GM12878 (cell line): Measurements from ENCODE around the gene LSM12. TPM values are rescaled to one million over a fixed set of nuclear protein-coding genes. Genes with fewer than 3 reads are reported as not detected.
A peak's percentile ranks its signal among the peaks of the same experiment; 100 is the strongest.

Experiments
- CEBPB ChIP-seq, 2 experiments: fragments of 150-350 bp in 1 of 2; IDR thresholded peaks; 2 replicates each; pipeline ENCODE4 v1.6.1; 2012 to 2014; ENCODE audit warnings: low read depth in 2 of 2, low read length in 2 of 2, borderline replicate concordance in 1 of 2, inconsistent platforms in 1 of 2
- CHD2 ChIP-seq: IDR thresholded peaks from 2 replicates; pipeline ENCODE4 v1.6.1; 2011; ENCODE audit warnings: low read depth, low read length, improper control_type of control experiment, borderline replicate concordance
- GATAD2B ChIP-seq: fragments of 450-650 bp; conservative IDR thresholded peaks from 2 replicates; pipeline ENCODE4 v1.6.1; 2017; ENCODE audit warnings: low read depth, mild to moderate bottlenecking, moderate library complexity
- HCFC1 ChIP-seq: fragments of 150-350 bp; IDR thresholded peaks from 2 replicates; pipeline ENCODE4 v1.6.1; 2014; ENCODE audit warnings: low read length
- LARP7 ChIP-seq: fragments of 450-650 bp; IDR thresholded peaks from 2 replicates; pipeline ENCODE4 v1.6.1; 2017; ENCODE audit warnings: mild to moderate bottlenecking
- MEF2A ChIP-seq: IDR thresholded peaks from 2 replicates; pipeline ENCODE4 v1.6.1; 2011; ENCODE audit warnings: low read depth, mild to moderate bottlenecking, low read length, moderate library complexity; ENCODE audit not compliant: insufficient read depth
- MXI1 ChIP-seq: fragments of 150-350 bp; IDR thresholded peaks from 2 replicates; pipeline ENCODE4 v1.6.1; 2011; ENCODE audit warnings: low read depth, mild to moderate bottlenecking, inconsistent platforms, low read length, improper control_type of control experiment
- NFYB ChIP-seq: IDR thresholded peaks from 2 replicates; pipeline ENCODE4 v1.6.1; 2011; ENCODE audit warnings: low read depth, mild to moderate bottlenecking, low read length, improper control_type of control experiment, moderate library complexity; ENCODE audit not compliant: insufficient read depth
- NR2F1 ChIP-seq: fragments of 450-650 bp; conservative IDR thresholded peaks from 2 replicates; pipeline ENCODE4 v1.6.1; 2017; ENCODE audit warnings: mild to moderate bottlenecking
- PAX8 ChIP-seq: fragments of 450-650 bp; IDR thresholded peaks from 2 replicates; pipeline ENCODE4 v1.6.1; 2017; ENCODE audit warnings: mild to moderate bottlenecking, moderate library complexity
- SMARCA5 ChIP-seq: fragments of 450-650 bp; IDR thresholded peaks from 2 replicates; pipeline ENCODE4 v1.6.1; 2017; ENCODE audit warnings: mild to moderate bottlenecking
- SMC3 ChIP-seq: IDR thresholded peaks from 2 replicates; pipeline ENCODE4 v1.6.1; 2011; ENCODE audit warnings: low read length, improper control_type of control experiment, borderline replicate concordance
- SP1 ChIP-seq: IDR thresholded peaks from one replicate; pipeline ENCODE4 v1.6.1; 2011; ENCODE audit warnings: low read depth, low read length
- SPI1 ChIP-seq: IDR thresholded peaks from 2 replicates; pipeline ENCODE4 v1.6.1; 2011; ENCODE audit warnings: low read depth, mild to moderate bottlenecking, low read length, moderate library complexity, borderline replicate concordance; ENCODE audit not compliant: insufficient read depth
- TARDBP ChIP-seq: IDR thresholded peaks from 2 replicates; pipeline ENCODE4 v1.6.1; 2016; ENCODE audit warnings: borderline replicate concordance
- TCF12 ChIP-seq: IDR thresholded peaks from 2 replicates; pipeline ENCODE4 v1.6.1; 2011; ENCODE audit warnings: low read depth, mild to moderate bottlenecking, low read length
- ZNF217 ChIP-seq: fragments of 450-650 bp; IDR thresholded peaks from 2 replicates; pipeline ENCODE4 v1.6.1; 2017; ENCODE audit warnings: antibody characterized with exemption, mild to moderate bottlenecking
- ZNF274 ChIP-seq: IDR thresholded peaks from one replicate; pipeline ENCODE4 v1.8.0; 2011; ENCODE audit not compliant: insufficient read length, insufficient read depth
- polyA plus RNA-seq, 11 experiments: library from polyadenylated mRNA; depleted of rRNA in 4 of 11; unstranded in 6 of 11; stranded (reverse) in 5 of 11; fragments of >200 nt; fragmentation: Nextera tagmentation in 4 of 11; fragmentation: Illumina TruSeq in 1 of 11; extraction: Ambion mirVana in 4 of 11; extraction: Trizol in 1 of 11; gene quantifications; 1 replicate in 1 of 11; 2 replicates in 10 of 11; pipeline versions ENCODE4 v1.2.1 to v1.2.3, GENCODE V29; 2011 to 2016; ENCODE audit warnings: inconsistent platforms in 2 of 11, missing spikeins in 2 of 11, low read depth in 1 of 11
- total RNA-seq, 4 experiments: library from RNA; depleted of rRNA in 3 of 4; stranded (reverse); fragments of >200 nt in 3 of 4; fragmentation: Illumina TruSeq in 1 of 4; extraction: Trizol in 1 of 4; gene quantifications; 2 replicates each; pipeline versions ENCODE4 v1.2.1 to v1.2.3, GENCODE V29; 2013 to 2021
- TF ChIP-seq, protein P1 (sequence below): fragments of 150-350 bp; IDR thresholded peaks from 2 replicates; pipeline ENCODE4 v1.6.1; 2016; ENCODE audit warnings: low read depth, low read length
- TF ChIP-seq, protein P2 (sequence below): fragments of 450-650 bp; IDR thresholded peaks from 2 replicates; pipeline ENCODE4 v1.6.1; 2017; ENCODE audit warnings: mild to moderate bottlenecking, low read depth, inconsistent platforms; ENCODE audit not compliant: poor library complexity, severe bottlenecking
- TF ChIP-seq, protein P3 (sequence below): fragments of 450-650 bp; IDR thresholded peaks from 2 replicates; pipeline ENCODE4 v1.6.1; 2017; ENCODE audit warnings: antibody characterized with exemption, mild to moderate bottlenecking, moderate library complexity

Gene LSM12
- total and polyA plus RNA-seq, 10 of the 15 experiments (the other 5 are each of a cell fraction or from before 2014, with no cell fraction given), result 51.1 to 206 (median 70.8) TPM

DNA sequence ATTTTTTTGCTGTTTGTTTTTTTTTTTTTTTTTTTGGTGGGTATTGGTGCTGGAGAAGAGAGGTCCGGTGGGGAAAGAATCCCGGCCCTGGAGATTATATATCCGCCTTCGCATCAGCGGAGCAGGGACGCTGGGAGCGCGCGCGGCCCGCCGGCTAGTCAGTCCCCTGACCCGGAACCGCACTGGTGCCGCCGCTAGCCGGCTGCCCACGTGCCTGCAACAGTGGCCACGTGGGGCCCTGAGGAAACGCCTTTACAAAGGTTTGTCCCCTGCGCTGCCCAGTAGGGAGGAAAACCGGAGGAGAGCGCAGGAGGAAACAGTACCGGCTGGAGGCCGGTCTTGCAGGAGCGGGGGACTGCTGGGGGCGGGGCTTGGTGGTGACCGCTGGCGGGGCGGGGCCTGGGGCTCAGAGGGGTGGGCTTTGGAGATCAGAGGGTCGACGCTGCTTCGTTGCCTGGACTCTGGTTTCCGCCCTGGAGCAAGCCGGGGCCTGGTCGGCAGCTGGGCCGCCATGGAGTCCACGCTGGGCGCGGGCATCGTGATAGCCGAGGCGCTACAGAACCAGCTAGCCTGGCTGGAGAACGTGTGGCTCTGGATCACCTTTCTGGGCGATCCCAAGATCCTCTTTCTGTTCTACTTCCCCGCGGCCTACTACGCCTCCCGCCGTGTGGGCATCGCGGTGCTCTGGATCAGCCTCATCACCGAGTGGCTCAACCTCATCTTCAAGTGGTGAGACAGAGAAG is 4.2 kb upstream of the LSM12 start, which contains the start of gene G6PC3 (continued):
- TF ChIP-seq SMC3 (no peak), ZNF274 (no peak), HCFC1 (peak; percentile 79), GATAD2B (0 out of 2 replicates have a peak, but pooled peaks have one; percentile 21), MXI1 (peak; percentile 100), NFYB (peak; percentile 20; the same call in 1 of the 2 replicates), ZNF217 (no peak), CHD2 (peak; percentile 66; the same call in 1 of the 2 replicates), NR2F1 (peak; percentile 81), TCF12 (no peak), CEBPB (IDR thresholded peaks at IDR 0.05; ENCODE audit: borderline replicate concordance in 1 of 2, low read depth in 2 of 2, low read length in 2 of 2) (no peak), SP1 (peak; percentile 62), TARDBP (0 out of 2 replicates have a peak, but pooled peaks have one; percentile 69), LARP7 (no peak), SMARCA5 (peak; percentile 18; the same call in 1 of the 2 replicates), MEF2A (0 out of 2 replicates have a peak, but pooled peaks have one; percentile 44), SPI1 (0 out of 2 replicates have a peak, but pooled peaks have one; percentile 7), PAX8 (no peak)
- TF ChIP-seq, protein P1, sequence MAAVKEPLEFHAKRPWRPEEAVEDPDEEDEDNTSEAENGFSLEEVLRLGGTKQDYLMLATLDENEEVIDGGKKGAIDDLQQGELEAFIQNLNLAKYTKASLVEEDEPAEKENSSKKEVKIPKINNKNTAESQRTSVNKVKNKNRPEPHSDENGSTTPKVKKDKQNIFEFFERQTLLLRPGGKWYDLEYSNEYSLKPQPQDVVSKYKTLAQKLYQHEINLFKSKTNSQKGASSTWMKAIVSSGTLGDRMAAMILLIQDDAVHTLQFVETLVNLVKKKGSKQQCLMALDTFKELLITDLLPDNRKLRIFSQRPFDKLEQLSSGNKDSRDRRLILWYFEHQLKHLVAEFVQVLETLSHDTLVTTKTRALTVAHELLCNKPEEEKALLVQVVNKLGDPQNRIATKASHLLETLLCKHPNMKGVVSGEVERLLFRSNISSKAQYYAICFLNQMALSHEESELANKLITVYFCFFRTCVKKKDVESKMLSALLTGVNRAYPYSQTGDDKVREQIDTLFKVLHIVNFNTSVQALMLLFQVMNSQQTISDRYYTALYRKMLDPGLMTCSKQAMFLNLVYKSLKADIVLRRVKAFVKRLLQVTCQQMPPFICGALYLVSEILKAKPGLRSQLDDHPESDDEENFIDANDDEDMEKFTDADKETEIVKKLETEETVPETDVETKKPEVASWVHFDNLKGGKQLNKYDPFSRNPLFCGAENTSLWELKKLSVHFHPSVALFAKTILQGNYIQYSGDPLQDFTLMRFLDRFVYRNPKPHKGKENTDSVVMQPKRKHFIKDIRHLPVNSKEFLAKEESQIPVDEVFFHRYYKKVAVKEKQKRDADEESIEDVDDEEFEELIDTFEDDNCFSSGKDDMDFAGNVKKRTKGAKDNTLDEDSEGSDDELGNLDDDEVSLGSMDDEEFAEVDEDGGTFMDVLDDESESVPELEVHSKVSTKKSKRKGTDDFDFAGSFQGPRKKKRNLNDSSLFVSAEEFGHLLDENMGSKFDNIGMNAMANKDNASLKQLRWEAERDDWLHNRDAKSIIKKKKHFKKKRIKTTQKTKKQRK, result no peak
- TF ChIP-seq, protein P2, sequence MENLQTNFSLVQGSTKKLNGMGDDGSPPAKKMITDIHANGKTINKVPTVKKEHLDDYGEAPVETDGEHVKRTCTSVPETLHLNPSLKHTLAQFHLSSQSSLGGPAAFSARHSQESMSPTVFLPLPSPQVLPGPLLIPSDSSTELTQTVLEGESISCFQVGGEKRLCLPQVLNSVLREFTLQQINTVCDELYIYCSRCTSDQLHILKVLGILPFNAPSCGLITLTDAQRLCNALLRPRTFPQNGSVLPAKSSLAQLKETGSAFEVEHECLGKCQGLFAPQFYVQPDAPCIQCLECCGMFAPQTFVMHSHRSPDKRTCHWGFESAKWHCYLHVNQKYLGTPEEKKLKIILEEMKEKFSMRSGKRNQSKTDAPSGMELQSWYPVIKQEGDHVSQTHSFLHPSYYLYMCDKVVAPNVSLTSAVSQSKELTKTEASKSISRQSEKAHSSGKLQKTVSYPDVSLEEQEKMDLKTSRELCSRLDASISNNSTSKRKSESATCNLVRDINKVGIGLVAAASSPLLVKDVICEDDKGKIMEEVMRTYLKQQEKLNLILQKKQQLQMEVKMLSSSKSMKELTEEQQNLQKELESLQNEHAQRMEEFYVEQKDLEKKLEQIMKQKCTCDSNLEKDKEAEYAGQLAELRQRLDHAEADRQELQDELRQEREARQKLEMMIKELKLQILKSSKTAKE, result no peak
- TF ChIP-seq, protein P3, sequence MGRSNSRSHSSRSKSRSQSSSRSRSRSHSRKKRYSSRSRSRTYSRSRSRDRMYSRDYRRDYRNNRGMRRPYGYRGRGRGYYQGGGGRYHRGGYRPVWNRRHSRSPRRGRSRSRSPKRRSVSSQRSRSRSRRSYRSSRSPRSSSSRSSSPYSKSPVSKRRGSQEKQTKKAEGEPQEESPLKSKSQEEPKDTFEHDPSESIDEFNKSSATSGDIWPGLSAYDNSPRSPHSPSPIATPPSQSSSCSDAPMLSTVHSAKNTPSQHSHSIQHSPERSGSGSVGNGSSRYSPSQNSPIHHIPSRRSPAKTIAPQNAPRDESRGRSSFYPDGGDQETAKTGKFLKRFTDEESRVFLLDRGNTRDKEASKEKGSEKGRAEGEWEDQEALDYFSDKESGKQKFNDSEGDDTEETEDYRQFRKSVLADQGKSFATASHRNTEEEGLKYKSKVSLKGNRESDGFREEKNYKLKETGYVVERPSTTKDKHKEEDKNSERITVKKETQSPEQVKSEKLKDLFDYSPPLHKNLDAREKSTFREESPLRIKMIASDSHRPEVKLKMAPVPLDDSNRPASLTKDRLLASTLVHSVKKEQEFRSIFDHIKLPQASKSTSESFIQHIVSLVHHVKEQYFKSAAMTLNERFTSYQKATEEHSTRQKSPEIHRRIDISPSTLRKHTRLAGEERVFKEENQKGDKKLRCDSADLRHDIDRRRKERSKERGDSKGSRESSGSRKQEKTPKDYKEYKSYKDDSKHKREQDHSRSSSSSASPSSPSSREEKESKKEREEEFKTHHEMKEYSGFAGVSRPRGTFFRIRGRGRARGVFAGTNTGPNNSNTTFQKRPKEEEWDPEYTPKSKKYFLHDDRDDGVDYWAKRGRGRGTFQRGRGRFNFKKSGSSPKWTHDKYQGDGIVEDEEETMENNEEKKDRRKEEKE, result no peak
